ENCODE results near the gene ELN.
"Not testable (repeated sequence)": the region's sequence is repeated elsewhere in the genome, so short reads cannot be mapped to it uniquely, and the experiment has no call there.

Gene ELN

GRCh38 chr7:74027683-74028320, at the start of gene ELN:
Gene ELN, plus strand, starts transcription at chr7:74028173. Its CDS starts 15 bp downstream, at chr7:74028188.
- no peak for DNase-seq (ENCODE audit: low spot score)

DNA sequence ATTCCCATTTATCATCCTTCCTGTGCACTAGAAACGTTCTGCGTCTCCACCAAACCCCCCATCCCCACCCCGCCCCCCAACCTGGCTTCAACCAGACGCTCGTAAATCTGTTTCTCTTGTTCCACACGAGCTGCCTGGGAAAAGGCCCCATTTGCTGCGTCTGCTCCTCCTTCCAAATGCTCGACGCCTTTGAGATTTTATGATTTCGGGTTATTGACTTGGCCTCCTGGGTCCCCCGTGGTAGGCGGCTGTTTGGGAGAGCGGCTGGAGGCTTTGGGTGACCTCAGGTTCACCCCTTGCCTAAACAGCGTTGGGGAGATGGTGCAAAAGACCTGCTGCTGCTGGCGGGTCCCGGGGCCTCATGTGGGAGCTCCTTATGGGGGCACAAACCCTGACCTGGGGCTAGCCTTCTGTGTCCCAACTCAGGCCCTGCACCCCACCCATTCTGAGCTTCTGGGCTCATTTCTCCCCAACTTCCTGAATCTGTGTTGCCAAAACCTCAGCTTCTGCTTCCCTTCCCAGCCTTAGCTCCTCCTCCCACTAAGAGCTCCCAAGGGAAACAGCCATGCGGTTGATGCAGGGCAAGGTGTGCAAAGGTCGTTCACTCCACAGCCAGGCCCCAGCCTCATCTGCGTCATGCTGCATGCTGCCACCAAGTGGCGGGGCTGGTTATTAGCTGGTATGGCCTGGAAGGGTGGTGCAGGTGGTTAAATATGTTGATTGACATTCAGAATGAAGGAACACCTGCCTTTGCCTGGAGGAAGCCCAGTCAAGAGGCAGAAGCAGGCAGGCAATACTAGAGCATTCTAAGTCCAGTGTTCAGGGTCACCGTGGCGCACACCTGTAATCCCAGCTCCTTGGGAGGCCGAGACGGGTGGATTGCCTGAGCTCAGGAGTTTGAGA, 49.1 kb upstream of the ELN start:
- no peak for FAIRE-seq
- DNase-seq (ENCODE audit: low spot score): peak; percentile 53

More at GRCh38 chr7:74027683-74028320, at the start of gene ELN:
- FAIRE-seq: no peak

DNA sequence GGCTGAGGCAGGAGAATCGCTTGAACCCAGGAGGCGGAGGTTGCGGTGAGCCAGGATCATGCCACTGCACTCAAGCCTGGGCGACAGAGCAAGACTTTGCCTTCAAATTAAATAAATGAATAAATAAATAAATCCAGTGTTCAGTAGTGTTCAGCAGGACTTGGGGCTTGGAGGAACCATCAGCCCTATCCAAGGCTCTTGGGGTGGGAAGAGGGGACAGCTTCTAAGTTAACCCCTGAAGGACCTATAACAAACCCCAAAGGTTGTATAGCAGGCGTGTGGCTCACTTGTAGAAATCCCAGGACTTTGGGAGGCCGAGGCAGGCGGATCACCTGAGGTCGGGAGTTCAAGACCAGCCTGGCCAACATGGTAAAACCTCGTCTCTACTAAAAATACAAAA, 48.3 kb upstream of the ELN start:
- FAIRE-seq; DNase-seq (ENCODE audit: low spot score): not testable (repeated sequence)

- FAIRE-seq: no peak
- no peak for DNase-seq (ENCODE audit: low spot score)
Observed at GRCh38 chr7:73980206-73980605, 47.8 kb upstream of the ELN start.

DNA sequence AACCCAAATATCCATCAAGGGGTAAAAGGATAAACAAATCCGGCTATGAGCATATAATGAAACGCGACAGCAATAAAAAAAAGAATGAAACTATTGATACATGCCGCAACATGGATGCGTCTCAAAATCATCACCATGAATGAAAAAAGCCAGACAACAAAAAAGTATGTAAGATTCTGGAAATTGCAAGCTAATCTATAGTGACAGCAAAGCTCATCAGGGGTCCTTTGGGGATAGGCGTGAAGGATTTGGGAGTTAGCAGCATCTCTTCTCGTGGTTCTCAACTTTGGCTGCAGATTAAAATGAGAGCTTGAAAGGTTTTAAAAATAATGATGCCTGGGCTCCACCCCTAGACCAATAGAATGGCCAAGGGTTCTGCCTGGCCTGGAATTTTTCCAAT, 46.0 kb upstream of the ELN start:
- DNase-seq (ENCODE audit: low spot score) (no peak), FAIRE-seq (no peak)

DNA sequence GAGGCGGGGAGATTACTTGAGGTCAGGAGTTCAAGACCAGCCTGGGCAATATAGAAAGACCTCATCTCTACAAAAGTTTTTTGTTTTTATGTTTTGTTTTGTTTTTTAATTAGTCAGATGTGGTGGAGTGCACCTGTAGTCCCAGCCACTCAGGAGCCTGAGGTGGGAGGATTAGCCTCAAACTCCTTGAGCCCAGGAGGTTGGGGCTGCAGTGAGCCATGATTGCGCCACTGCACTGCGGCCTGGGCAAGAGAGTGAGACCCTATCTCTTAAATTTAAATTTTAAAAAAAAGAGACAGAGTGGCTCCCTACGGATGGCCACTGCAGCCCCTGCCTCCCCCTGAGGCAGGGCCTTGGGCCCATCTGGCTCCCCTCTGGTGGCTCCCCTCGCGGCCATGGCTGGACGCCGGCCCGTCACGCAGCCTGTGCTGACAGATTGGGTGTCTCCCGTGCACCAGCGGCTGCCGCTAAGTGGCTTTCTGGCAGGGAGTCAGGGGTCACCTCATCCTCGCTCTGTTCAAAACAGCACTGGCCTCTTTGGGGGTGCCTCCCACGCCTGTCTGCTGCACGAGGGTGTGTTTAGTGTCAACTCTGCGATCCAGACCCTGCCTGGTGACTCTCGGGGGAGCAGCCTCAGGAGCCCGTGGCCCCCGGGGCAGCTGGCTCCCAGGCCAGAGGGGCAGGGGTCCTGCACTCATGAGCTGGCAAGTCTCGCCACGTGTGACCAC, 44.4 kb upstream of the ELN start:
- FAIRE-seq: no peak
- no peak for DNase-seq (ENCODE audit: low spot score)

GRCh38 chr7:73984481-73985205, 43.3 kb upstream of the ELN start:
- FAIRE-seq (no peak), DNase-seq (ENCODE audit: low spot score) (no peak)

- FAIRE-seq (no peak), DNase-seq (ENCODE audit: low spot score) (no peak)
Observed at GRCh38 chr7:73985737-73986141, 42.2 kb upstream of the ELN start.

- no peak for DNase-seq (ENCODE audit: low spot score)
- no peak for FAIRE-seq
Observed at GRCh38 chr7:73986158-73986631, 41.8 kb upstream of the ELN start.

DNA sequence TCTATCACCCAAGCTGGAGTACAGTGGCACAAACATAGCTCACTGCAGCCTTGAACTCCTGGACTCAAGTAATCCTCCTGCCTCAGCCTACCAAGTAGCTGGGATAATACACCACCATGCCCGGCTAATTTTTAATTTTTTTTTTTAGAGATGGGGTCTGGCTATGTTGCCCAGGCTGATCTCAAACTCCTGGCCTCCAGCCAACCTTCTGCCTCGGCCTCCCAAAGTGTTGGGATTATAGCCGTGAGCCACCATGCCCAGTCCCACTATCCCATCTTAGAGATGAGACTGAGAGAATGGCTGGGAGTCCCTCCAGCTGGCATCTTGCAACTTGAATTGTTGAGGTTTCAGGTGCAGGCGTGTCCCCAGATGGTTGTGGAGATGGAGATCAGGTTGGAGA, 40.7 kb upstream of the ELN start:
- DNase-seq (ENCODE audit: low spot score): no peak
- FAIRE-seq: no peak

- FAIRE-seq (no peak), DNase-seq (ENCODE audit: low spot score) (no peak)
Observed at GRCh38 chr7:73988197-73988596, 39.8 kb upstream of the ELN start.

DNA sequence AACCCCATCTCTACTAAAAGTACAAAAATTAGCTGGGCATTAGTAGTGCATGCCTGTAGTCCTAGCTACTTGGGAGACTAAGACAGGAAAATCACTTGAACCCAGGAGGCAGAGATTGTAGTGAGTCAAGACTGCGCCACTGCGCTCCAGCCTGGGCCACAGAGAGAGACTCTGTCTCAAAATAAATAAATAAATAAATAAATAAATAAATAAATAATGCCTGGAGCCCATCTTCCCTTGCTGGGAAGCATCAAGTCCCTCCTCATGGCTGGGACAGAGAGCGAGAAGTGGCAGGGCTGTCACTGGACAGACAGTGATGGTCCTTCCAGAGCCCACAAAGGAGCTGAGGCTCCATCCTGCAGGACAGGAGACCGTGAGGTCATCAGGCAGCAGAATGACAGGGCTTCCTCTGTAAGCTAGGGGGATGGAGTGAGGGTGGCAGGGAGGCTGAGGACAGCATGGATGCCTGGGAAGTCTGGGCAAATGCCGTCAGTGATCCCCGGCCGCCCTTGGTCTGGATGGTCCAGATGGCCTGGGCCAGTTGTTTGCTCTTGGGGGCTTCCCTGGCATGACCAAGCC, 36.4 kb upstream of the ELN start:
- DNase-seq (ENCODE audit: low spot score): no peak
- FAIRE-seq: no peak

DNA sequence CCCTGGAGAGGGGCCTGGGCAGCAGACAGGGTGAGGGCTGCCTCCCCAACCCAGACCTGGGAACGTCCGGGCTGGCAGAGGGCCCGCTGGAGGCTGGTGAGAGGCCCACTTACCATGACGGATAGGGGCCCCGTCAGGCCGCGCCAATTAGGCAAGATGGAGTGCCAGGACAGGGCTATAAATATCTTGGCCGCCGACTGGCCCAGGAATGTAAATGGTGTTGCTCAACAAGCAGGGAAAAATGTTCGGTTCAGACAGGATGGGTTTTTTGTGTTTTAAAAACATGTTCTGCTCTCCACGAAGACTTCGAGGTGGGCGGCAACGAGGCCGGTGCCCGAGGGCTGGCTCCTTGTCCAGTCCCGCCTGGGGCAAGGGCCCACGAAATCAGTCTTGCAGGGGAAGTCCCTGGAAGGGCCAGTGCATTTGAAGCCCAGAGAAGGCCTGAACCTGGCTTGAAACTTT, 35.8 kb upstream of the ELN start:
- no peak for FAIRE-seq
- DNase-seq (ENCODE audit: low spot score): no peak

- FAIRE-seq: no peak
Observed at GRCh38 chr7:73994023-73994422, 34.0 kb upstream of the ELN start.

GRCh38 chr7:73994761-73995160, 33.2 kb upstream of the ELN start:
- DNase-seq (ENCODE audit: low spot score) (no peak), FAIRE-seq (no peak)

More at GRCh38 chr7:73994023-73994422, 34.0 kb upstream of the ELN start:
- no peak for DNase-seq (ENCODE audit: low spot score)

- no peak for FAIRE-seq
- no peak for DNase-seq (ENCODE audit: low spot score)
Observed at GRCh38 chr7:73995330-73995729, 32.6 kb upstream of the ELN start.

- DNase-seq (ENCODE audit: low spot score) (no peak), FAIRE-seq (no peak)
Observed at GRCh38 chr7:73995821-73996511, 32.0 kb upstream of the ELN start.

- no peak for FAIRE-seq
Observed at GRCh38 chr7:73997056-73997455, 30.9 kb upstream of the ELN start.

DNA sequence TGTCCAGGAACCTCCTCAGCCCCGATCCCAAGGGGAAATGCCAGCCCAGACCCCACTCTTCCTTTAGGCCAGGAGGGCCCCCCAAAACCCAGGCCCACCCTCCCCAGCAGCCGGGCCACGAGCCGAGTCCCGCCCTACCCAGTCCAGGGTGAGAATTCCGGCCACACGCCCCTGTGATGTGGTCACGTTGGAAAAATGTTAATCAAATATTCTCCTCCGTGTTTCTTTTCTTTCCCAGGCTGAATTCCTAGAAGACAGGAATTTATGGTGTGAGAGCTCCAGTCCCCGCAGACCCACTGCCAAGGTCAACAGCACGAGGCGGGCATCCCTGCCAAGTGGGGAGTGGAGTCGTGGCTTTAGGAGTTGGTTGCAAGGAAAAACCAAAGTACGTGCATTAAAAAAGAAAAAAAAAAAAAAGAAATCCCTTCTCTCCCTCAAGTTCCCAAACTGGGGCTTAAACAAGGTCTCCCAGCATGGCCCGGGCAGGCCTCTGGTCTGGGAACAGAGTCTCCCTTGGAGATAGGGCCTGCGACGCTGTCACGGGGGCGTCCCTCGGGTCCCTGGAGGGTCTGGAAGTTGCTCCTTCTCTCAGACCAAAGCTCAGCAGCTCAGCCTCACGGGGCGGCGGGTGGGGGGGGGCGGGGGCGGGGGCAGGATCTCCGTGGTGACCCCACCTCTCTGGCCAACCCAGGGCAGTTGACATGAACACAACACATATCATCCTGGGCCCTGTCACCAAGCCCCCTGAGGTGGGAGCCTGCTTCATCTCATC, 28.1 kb upstream of the ELN start:
- DNase-seq (ENCODE audit: low spot score) (no peak), FAIRE-seq (no peak)

More at GRCh38 chr7:73997056-73997455, 30.9 kb upstream of the ELN start:
- no peak for DNase-seq (ENCODE audit: low spot score)
